IMR-90 (cell line): ENCODE measurements around the gene SLC38A7. TPM values are rescaled to one million over a fixed set of nuclear protein-coding genes. Genes with fewer than 3 reads are reported as not detected.
A peak's percentile ranks its signal among the peaks of the same experiment; 100 is the strongest.

Experiments used
- ATAC-seq: fragments of 200-7000 bp; cut with Tn5 transposase; 2 replicates; pipeline ENCODE4 v1.9.1; 2020; ENCODE audit warnings: low read depth, mild to moderate bottlenecking, moderate library complexity
- BruUV-seq: library from RNA; stranded (reverse); fragments of 400-500 nt; replicated peaks from 2 replicates; lab custom pipeline; 2021; lab: Mats Ljungman, UMichigan
- CTCF ChIA-PET: fragments of 300-600 bp; formaldehyde crosslinking; extraction: SDS; loops from one replicate; lab custom pipeline; 2021; ENCODE audit warnings: antibody characterized with exemption; lab: Yijun Ruan, JAX
- POLR2A ChIA-PET: fragments of 300-600 bp; sonication (Branson Sonifier 250); formaldehyde crosslinking; loops from one replicate; lab custom pipeline; 2022; ENCODE audit warnings: antibody characterized with exemption; ENCODE audit not compliant: unreplicated experiment; lab: Charles Lee
- DNase-seq: peaks from one replicate; pipeline ENCODE4 v3.0.0; 2013
- H2AFZ ChIP-seq: replicated peaks from 2 replicates; pipeline ENCODE3; 2013; ENCODE audit warnings: low read length, mild to moderate bottlenecking; ENCODE audit not compliant: poor library complexity
- H2AK5ac ChIP-seq: 2 replicates; pipeline ENCODE4 v1.6.1; 2013; ENCODE audit warnings: low read depth, low read length, inconsistent platforms
- H2AK9ac ChIP-seq: replicated peaks from 2 replicates; pipeline ENCODE3; 2013; ENCODE audit warnings: mild to moderate bottlenecking, low read depth, low read length, moderate library complexity; ENCODE audit not compliant: poor library complexity
- H2BK120ac ChIP-seq: 2 replicates; pipeline ENCODE4 v1.6.1; 2013; ENCODE audit warnings: low read depth, low read length, inconsistent platforms
- H2BK15ac ChIP-seq: 3 replicates; pipeline ENCODE4 v1.6.1; 2013; ENCODE audit warnings: low read depth, low read length, inconsistent platforms
- H2BK20ac ChIP-seq: 2 replicates; pipeline ENCODE4 v1.6.1; 2013; ENCODE audit warnings: low read depth, mild to moderate bottlenecking, inconsistent platforms, low read length, moderate library complexity
- H2BK5ac ChIP-seq: 2 replicates; pipeline ENCODE4 v1.6.1; 2013; ENCODE audit warnings: mild to moderate bottlenecking, low read depth, low read length, inconsistent platforms; ENCODE audit not compliant: poor library complexity, severe bottlenecking
- H3K14ac ChIP-seq: replicated peaks from 2 replicates; pipeline ENCODE4 v1.6.1; 2013; ENCODE audit warnings: low read depth, low read length, inconsistent platforms
- H3K18ac ChIP-seq: 2 replicates; pipeline ENCODE4 v1.6.1; 2013; ENCODE audit warnings: low read depth, low read length, control low read depth
- H3K23ac ChIP-seq: 2 replicates; pipeline ENCODE4 v1.6.1; 2013; ENCODE audit warnings: low read depth, low read length, inconsistent platforms
- H3K27ac ChIP-seq: 2 replicates; pipeline ENCODE4 v1.5.1; 2013; ENCODE audit warnings: mild to moderate bottlenecking, control low read depth, low read length; ENCODE audit not compliant: insufficient read depth
- H3K27me3 ChIP-seq: 2 replicates; pipeline ENCODE4 v1.6.1; 2013; ENCODE audit warnings: low read length; ENCODE audit not compliant: control insufficient read depth, insufficient read depth
- H3K36me3 ChIP-seq: 2 replicates; pipeline ENCODE4 v1.6.1; 2013; ENCODE audit warnings: low read length, mixed read lengths; ENCODE audit not compliant: control insufficient read depth, insufficient read depth
- H3K4ac ChIP-seq: 2 replicates; pipeline ENCODE4 v1.6.1; 2013; ENCODE audit warnings: low read depth, low read length, inconsistent platforms
- H3K4me1 ChIP-seq: 2 replicates; pipeline ENCODE4 v1.6.1; 2013; ENCODE audit warnings: low read length, mixed read lengths; ENCODE audit not compliant: control insufficient read depth, insufficient read depth
- H3K4me2 ChIP-seq: 2 replicates; pipeline ENCODE4 v1.6.1; 2013; ENCODE audit warnings: low read depth, mild to moderate bottlenecking, control low read depth, low read length, moderate library complexity
- H3K4me3 ChIP-seq: 2 replicates; pipeline ENCODE4 v1.5.1; 2013; ENCODE audit warnings: low read depth, mild to moderate bottlenecking, control low read depth, low read length, moderate library complexity; ENCODE audit not compliant: insufficient read depth
- H3K56ac ChIP-seq: 2 replicates; pipeline ENCODE4 v1.6.1; 2013; ENCODE audit warnings: low read length, inconsistent platforms; ENCODE audit not compliant: insufficient read depth; ENCODE audit errors: extremely low read depth
- H3K79me1 ChIP-seq, 2 experiments: 2 replicates each; pipeline ENCODE4 v1.6.1; 2013; ENCODE audit warnings: low read length in 2 of 2, inconsistent platforms in 1 of 2, low read depth in 1 of 2
- H3K9ac ChIP-seq: 2 replicates; pipeline ENCODE4 v1.6.1; 2013; ENCODE audit warnings: low read depth, low read length, control low read depth
- H3K9me1 ChIP-seq: 2 replicates; pipeline ENCODE4 v1.6.1; 2013; ENCODE audit warnings: low read length, inconsistent platforms; ENCODE audit not compliant: insufficient read depth
- H3K9me3 ChIP-seq: 2 replicates; pipeline ENCODE4 v1.6.1; 2013; ENCODE audit warnings: low read length; ENCODE audit not compliant: control insufficient read depth, insufficient read depth
- H4K20me1 ChIP-seq: 2 replicates; pipeline ENCODE4 v1.6.1; 2013; ENCODE audit warnings: low read length, inconsistent platforms; ENCODE audit not compliant: insufficient read depth
- H4K5ac ChIP-seq: 2 replicates; pipeline ENCODE4 v1.6.1; 2013; ENCODE audit warnings: mild to moderate bottlenecking, low read depth, low read length, control low read depth
- H4K8ac ChIP-seq, 2 experiments: 2 replicates each; pipeline ENCODE4 v1.6.1; 2013; ENCODE audit warnings: low read depth in 2 of 2, low read length in 2 of 2, control low read depth in 1 of 2, inconsistent platforms in 1 of 2
- H4K91ac ChIP-seq: 2 replicates; pipeline ENCODE4 v1.6.1; 2013; ENCODE audit warnings: low read depth, low read length, inconsistent platforms; ENCODE audit not compliant: insufficient read depth
- CTCF ChIP-seq: conservative IDR thresholded peaks from 2 replicates; pipeline ENCODE4 v1.5.1; 2012; ENCODE audit warnings: mild to moderate bottlenecking, low read depth, low read length, improper control_type of control experiment
- MAZ ChIP-seq: IDR thresholded peaks from 2 replicates; pipeline ENCODE4 v1.6.1; 2012; ENCODE audit warnings: low read depth, mild to moderate bottlenecking, low read length, improper control_type of control experiment, moderate library complexity, borderline replicate concordance
- dilution Hi-C: fragments of 300-500 bp; cut with HindIII; formaldehyde crosslinking; loops from one replicate; pipeline ENCODE4 v1.14.3; 2018; ENCODE audit warnings: low sequenced_read_pairs; ENCODE audit not compliant: unreplicated experiment
- in situ Hi-C: fragments of 300-500 bp; cut with MboI; formaldehyde crosslinking; loops from 3 replicates; pipeline ENCODE4 v1.14.3; 2019; ENCODE audit warnings: low sequenced_read_pairs, inconsistent platforms, mixed read lengths
- intact Hi-C: fragments of 100-400 bp; cut with micrococcal nuclease; formaldehyde crosslinking; loops from 2 replicates; pipeline ENCODE4 v1.10.0; 2022
- polyA plus RNA-seq, 3 experiments: library from polyadenylated mRNA; depleted of rRNA; stranded (reverse); fragments of >200 nt; gene quantifications; 2 replicates each; pipeline ENCODE4 v1.2.3, GENCODE V29; 2012; ENCODE audit warnings: low replicate concordance in 1 of 3
- total RNA-seq: library from RNA; depleted of rRNA; stranded (reverse); fragments of >200 nt; gene quantifications from 2 replicates; pipeline ENCODE4 v1.2.3, GENCODE V29; 2012

The SLC38A7 gene
- total and polyA plus RNA-seq, 2 of the 4 experiments (the other 2 are of a cell fraction): 14.7 to 16.4 TPM

GRCh38 chr16:58670177-58670576 is 14.4 kb downstream of the SLC38A7 start:
- BruUV-seq: no TSS peak
- intact Hi-C loops: no loop called here
- Histone ChIP-seq H3K14ac (no peak overlapping the region), H3K27ac (no peak overlapping the region), H3K4me2 (no peak overlapping the region), H3K9ac (no peak overlapping the region), H2BK5ac (no peak overlapping the region), H2BK120ac (no peak overlapping the region), H3K18ac (no peak overlapping the region), H2AFZ (no peak overlapping the region), H3K4me1 (peaks cover 4% of the 10 kb centered on the region), H3K9me3 (no peaks in the 10 kb centered on the region), H3K4me3 (no peak overlapping the region), H2AK9ac (no peak overlapping the region), H4K5ac (no peak overlapping the region), H2AK5ac (no peak overlapping the region), H3K9me1 (no peaks in the 10 kb centered on the region), H4K91ac (no peak overlapping the region), H4K8ac (no peak overlapping the region), H3K36me3 (peaks cover 29% of the 10 kb centered on the region; the same call in 1 of the 2 replicates), H3K27me3 (no peaks in the 10 kb centered on the region), H2BK20ac (no peak overlapping the region), H3K4ac (no peak overlapping the region), H3K79me1 (no peaks in the 10 kb centered on the region), H2BK15ac (no peak overlapping the region), H3K23ac (no peak overlapping the region), H4K20me1 (no peaks in the 10 kb centered on the region), H3K56ac (no peak overlapping the region)
- in situ Hi-C loops: no loop called here
- POLR2A ChIA-PET: no interaction called here
- TF ChIP-seq CTCF (no peak), MAZ (peak; percentile 21; the same call in 1 of the 2 replicates)
- DNase-seq (peak; percentile 35), ATAC-seq (peak; percentile 65)
- CTCF ChIA-PET: interaction anchor here (1.5 kb wide), 1 partner anchor 9 kb away, joined by 4 read pairs; no protein-coding TSS in a partner anchor
- dilution Hi-C loops: no loop called here
